SK-N-SH (cell line): Measurements from ENCODE around the gene PHKG2. TPM values are rescaled to one million over a fixed set of nuclear protein-coding genes. Genes with fewer than 3 reads are reported as not detected.
A peak's percentile ranks its signal among the peaks of the same experiment; 100 is the strongest.

ENCODE experiments used
- CTCF ChIA-PET: fragments of 300-600, 350-600 bp; formaldehyde crosslinking; extraction: SDS; loops from one replicate; lab custom pipeline; 2021; lab: Yijun Ruan, JAX
- POLR2A ChIA-PET: fragments of 350-600 bp; sonication (Branson Sonifier 250); formaldehyde crosslinking; extraction: SDS; loops from one replicate; lab custom pipeline; 2020; ENCODE audit warnings: antibody characterized with exemption, inconsistent platforms; lab: Yijun Ruan, JAX
- DNase-seq: peaks from one replicate; pipeline ENCODE4 v3.0.0; 2012
- H2AFZ ChIP-seq: fragments of 200-600 bp; sonication (generic); 2 replicates; pipeline ENCODE4 v1.8.1; 2016; ENCODE audit warnings: antibody characterized with exemption, mild to moderate bottlenecking, low read depth
- H3F3A ChIP-seq: fragments of 200-600 bp; sonication (generic); replicated peaks from 2 replicates; pipeline ENCODE3; 2016; ENCODE audit warnings: antibody characterized with exemption, mild to moderate bottlenecking; ENCODE audit not compliant: insufficient read depth
- H3K27ac ChIP-seq, 2 experiments: fragments of 200-500 bp in 1 of 2; fragments of 200-600 bp in 1 of 2; sonication (Bioruptor generic) in 1 of 2; sonication (generic), shearing (Covaris generic) in 1 of 2; 2 replicates each; pipeline versions ENCODE4 v1.5.1 to v1.6.1; 2014 to 2016; ENCODE audit warnings: low read depth in 2 of 2, inconsistent platforms in 1 of 2, low read length in 1 of 2, mild to moderate bottlenecking in 1 of 2, mixed read lengths in 1 of 2
- H3K27me3 ChIP-seq: fragments of 200-600 bp; sonication (generic), shearing (Covaris generic); 2 replicates; pipeline ENCODE4 v1.6.1; 2016; ENCODE audit warnings: mixed run types; ENCODE audit not compliant: insufficient read depth
- H3K36me3 ChIP-seq, 2 experiments: fragments of 200-500 bp in 1 of 2; fragments of 200-600 bp in 1 of 2; sonication (Bioruptor generic) in 1 of 2; sonication (generic) in 1 of 2; replicated peaks in 1 of 2; 2 replicates each; pipeline versions ENCODE3 to v1.5.1; 2014 to 2016; ENCODE audit warnings: low read length in 1 of 2, mild to moderate bottlenecking in 1 of 2; ENCODE audit not compliant: insufficient read depth in 2 of 2, control insufficient read depth in 1 of 2
- H3K4me1 ChIP-seq, 2 experiments: fragments of 200-500 bp in 1 of 2; fragments of 200-600 bp in 1 of 2; sonication (Bioruptor generic) in 1 of 2; sonication (generic), shearing (Covaris generic) in 1 of 2; 2 replicates each; pipeline versions ENCODE4 v1.5.1 to v1.6.1; 2014 to 2016; ENCODE audit warnings: low read depth in 1 of 2, low read length in 1 of 2, mixed run types in 1 of 2; ENCODE audit not compliant: insufficient read depth in 2 of 2, control insufficient read depth in 1 of 2
- H3K4me2 ChIP-seq: fragments of 200-600 bp; sonication (generic), shearing (Covaris generic); 2 replicates; pipeline ENCODE4 v1.6.1; 2017; ENCODE audit warnings: mixed run types
- H3K4me3 ChIP-seq, 2 experiments: fragments of 200-500 bp in 1 of 2; fragments of 200-600 bp in 1 of 2; sonication (Bioruptor generic) in 1 of 2; sonication (generic), shearing (Covaris generic) in 1 of 2; 2 replicates each; pipeline versions ENCODE4 v1.5.1 to v1.8.1; 2014 to 2016; ENCODE audit warnings: low read depth in 2 of 2, inconsistent platforms in 1 of 2, low read length in 1 of 2, mild to moderate bottlenecking in 1 of 2, mixed read lengths in 1 of 2, moderate library complexity in 1 of 2
- H3K79me2 ChIP-seq: fragments of 200-600 bp; sonication (generic); 2 replicates; pipeline ENCODE4 v1.8.1; 2017; ENCODE audit warnings: mild to moderate bottlenecking; ENCODE audit not compliant: insufficient read depth
- H3K9ac ChIP-seq: fragments of 200-600 bp; sonication (generic); 2 replicates; pipeline ENCODE4 v1.6.1; 2017; ENCODE audit warnings: mixed run types
- H3K9me2 ChIP-seq: fragments of 200-600 bp; sonication (generic); 2 replicates; pipeline ENCODE4 v1.6.1; 2017; ENCODE audit warnings: mixed run types
- H3K9me3 ChIP-seq: fragments of 200-600 bp; sonication (generic); 2 replicates; pipeline ENCODE4 v1.6.1; 2017; ENCODE audit warnings: mixed run types, mild to moderate bottlenecking, moderate library complexity
- H4K20me1 ChIP-seq: fragments of 200-600 bp; sonication (generic); 2 replicates; pipeline ENCODE4 v1.6.1; 2017; ENCODE audit warnings: mild to moderate bottlenecking, mixed run types; ENCODE audit not compliant: insufficient read depth
- CHD2 ChIP-seq: fragments of 150-350 bp; IDR thresholded peaks from 2 replicates; pipeline ENCODE4 v1.6.1; 2018; ENCODE audit warnings: low read length; ENCODE audit not compliant: partially characterized antibody
- ELF1 ChIP-seq: IDR thresholded peaks from 2 replicates; pipeline ENCODE4 v1.4.0; 2012
- EZH2phosphoT487 ChIP-seq: fragments of 200-600 bp; sonication (generic); IDR thresholded peaks from 2 replicates; pipeline ENCODE4 v1.6.1; 2017; ENCODE audit warnings: low read depth, mixed run types, mild to moderate bottlenecking, antibody characterized with exemption, moderate library complexity, borderline replicate concordance
- GABPA ChIP-seq: IDR thresholded peaks from 2 replicates; pipeline ENCODE4 v1.4.0; 2012; ENCODE audit warnings: low read depth, mild to moderate bottlenecking
- IRF3 ChIP-seq: fragments of 150-350 bp; IDR thresholded peaks from 2 replicates; pipeline ENCODE4 v1.6.1; 2016; ENCODE audit warnings: mild to moderate bottlenecking, low read depth, low read length
- MXI1 ChIP-seq: IDR thresholded peaks from 2 replicates; pipeline ENCODE4 v1.6.1; 2012; ENCODE audit warnings: mild to moderate bottlenecking, low read depth, low read length, improper control_type of control experiment
- NFIC ChIP-seq: IDR thresholded peaks from 2 replicates; pipeline ENCODE4 v1.4.0; 2012; ENCODE audit warnings: borderline replicate concordance
- NRF1 ChIP-seq: IDR thresholded peaks from 2 replicates; pipeline ENCODE4 v1.6.1; 2012; ENCODE audit warnings: low read depth, mild to moderate bottlenecking, low read length
- RAD21 ChIP-seq: IDR thresholded peaks from 2 replicates; pipeline ENCODE4 v1.6.1; 2012; ENCODE audit warnings: mild to moderate bottlenecking, low read length
- RCOR1 ChIP-seq: fragments of 150-350 bp; IDR thresholded peaks from 2 replicates; pipeline ENCODE4 v1.6.1; 2017; ENCODE audit warnings: antibody characterized with exemption, low read length
- RFX5 ChIP-seq: IDR thresholded peaks from 2 replicates; pipeline ENCODE4 v1.6.1; 2012; ENCODE audit warnings: mild to moderate bottlenecking, improper control_type of control experiment, low read length
- RXRA ChIP-seq: IDR thresholded peaks from 2 replicates; pipeline ENCODE4 v1.4.0; 2012; ENCODE audit warnings: low read depth, mild to moderate bottlenecking, borderline replicate concordance
- SIN3A ChIP-seq: IDR thresholded peaks from 2 replicates; pipeline ENCODE4 v1.6.1; 2012; ENCODE audit warnings: low read depth, mild to moderate bottlenecking, low read length, moderate library complexity, borderline replicate concordance
- TAF1 ChIP-seq: IDR thresholded peaks from 2 replicates; pipeline ENCODE4 v1.6.1; 2012; ENCODE audit warnings: low read depth, mild to moderate bottlenecking, low read length, moderate library complexity, borderline replicate concordance
- TEAD4 ChIP-seq: IDR thresholded peaks from 2 replicates; pipeline ENCODE4 v1.4.0; 2012; ENCODE audit warnings: mild to moderate bottlenecking, borderline replicate concordance; ENCODE audit not compliant: insufficient read depth
- USF2 ChIP-seq: fragments of 150-350 bp; IDR thresholded peaks from 2 replicates; pipeline ENCODE4 v1.6.1; 2017; ENCODE audit warnings: antibody characterized with exemption, low read length, low read depth, borderline replicate concordance
- WGBS: methylation state at CpG from one replicate; pipeline ENCODE4 v1.1.6; 2017; ENCODE audit warnings: low lambda C conversion rate; 5-methylcytosine and 5-hydroxymethylcytosine counted together
- polyA plus RNA-seq, 3 experiments: library from polyadenylated mRNA; depleted of rRNA; stranded (reverse); fragments of >200 nt; gene quantifications; 2 replicates each; pipeline ENCODE4 v1.2.3, GENCODE V29; 2012
- TF ChIP-seq, protein P1 (sequence below): IDR thresholded peaks from 2 replicates; pipeline ENCODE4 v1.4.0; 2012; ENCODE audit warnings: low read depth, borderline replicate concordance
- TF ChIP-seq, protein P2 (sequence below): IDR thresholded peaks from 2 replicates; pipeline ENCODE4 v1.4.0; 2012; ENCODE audit warnings: low read depth

PHKG2 gene
- polyA plus RNA-seq, 1 of the 3 experiments (the other 2 are of a cell fraction), result 45.8 TPM

DNA sequence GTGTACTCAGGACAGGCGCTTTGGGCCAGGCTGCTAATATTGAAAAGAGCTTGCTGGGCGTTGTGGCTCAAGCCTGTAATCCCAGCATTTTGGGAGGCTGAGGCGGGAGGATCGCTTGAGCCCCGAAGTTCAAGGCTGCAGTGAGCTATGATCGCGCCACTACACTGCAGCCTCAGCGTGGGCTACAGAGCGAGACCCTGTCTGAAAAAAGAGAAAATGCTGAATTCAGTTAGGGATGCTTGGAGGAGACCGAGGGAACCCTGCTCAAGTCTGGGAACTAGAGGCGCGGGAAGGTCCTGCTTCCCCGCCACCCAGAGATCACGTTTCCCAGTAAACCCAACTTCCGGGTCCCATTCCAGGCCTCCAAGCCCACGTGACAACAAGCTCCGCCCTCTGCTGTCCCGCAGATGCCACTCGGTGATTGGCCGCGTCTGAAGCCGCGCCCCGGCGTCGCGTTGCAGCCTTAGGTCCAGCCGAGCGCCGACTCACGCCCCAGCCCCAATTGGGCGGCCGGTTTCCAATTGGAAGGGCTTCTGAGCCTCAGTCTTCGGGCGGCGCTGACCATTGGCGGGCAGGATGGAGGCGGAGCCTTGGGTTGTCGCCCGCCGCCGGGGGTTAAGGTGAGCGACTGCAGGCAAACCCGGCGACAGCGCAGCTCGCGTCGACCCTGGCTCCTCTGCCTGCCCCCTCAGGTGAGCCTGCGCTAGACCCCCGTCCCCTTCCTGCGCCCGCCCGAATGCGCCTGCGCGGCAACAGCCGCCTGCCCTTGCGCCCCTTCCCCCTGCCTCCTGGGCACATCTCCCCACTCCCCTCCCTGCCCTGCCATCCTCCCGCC, at the start of gene PHKG2 (continued):
- TF ChIP-seq IRF3 (0 out of 2 replicates have a peak, but pooled peaks have one; percentile 13), NFIC (no peak; the same call in 1 of the 2 replicates), SIN3A (peak; percentile 93; the same call in 1 of the 2 replicates), RFX5 (peak; percentile 64; the same call in 1 of the 2 replicates), NRF1 (peak; percentile 44), RXRA (no peak), RCOR1 (0 out of 2 replicates have a peak, but pooled peaks have one; percentile 9), EZH2phosphoT487 (no peak), USF2 (peak; percentile 83)
- TF ChIP-seq, protein P1, sequence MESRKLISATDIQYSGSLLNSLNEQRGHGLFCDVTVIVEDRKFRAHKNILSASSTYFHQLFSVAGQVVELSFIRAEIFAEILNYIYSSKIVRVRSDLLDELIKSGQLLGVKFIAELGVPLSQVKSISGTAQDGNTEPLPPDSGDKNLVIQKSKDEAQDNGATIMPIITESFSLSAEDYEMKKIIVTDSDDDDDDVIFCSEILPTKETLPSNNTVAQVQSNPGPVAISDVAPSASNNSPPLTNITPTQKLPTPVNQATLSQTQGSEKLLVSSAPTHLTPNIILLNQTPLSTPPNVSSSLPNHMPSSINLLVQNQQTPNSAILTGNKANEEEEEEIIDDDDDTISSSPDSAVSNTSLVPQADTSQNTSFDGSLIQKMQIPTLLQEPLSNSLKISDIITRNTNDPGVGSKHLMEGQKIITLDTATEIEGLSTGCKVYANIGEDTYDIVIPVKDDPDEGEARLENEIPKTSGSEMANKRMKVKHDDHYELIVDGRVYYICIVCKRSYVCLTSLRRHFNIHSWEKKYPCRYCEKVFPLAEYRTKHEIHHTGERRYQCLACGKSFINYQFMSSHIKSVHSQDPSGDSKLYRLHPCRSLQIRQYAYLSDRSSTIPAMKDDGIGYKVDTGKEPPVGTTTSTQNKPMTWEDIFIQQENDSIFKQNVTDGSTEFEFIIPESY, result no peak

DNA sequence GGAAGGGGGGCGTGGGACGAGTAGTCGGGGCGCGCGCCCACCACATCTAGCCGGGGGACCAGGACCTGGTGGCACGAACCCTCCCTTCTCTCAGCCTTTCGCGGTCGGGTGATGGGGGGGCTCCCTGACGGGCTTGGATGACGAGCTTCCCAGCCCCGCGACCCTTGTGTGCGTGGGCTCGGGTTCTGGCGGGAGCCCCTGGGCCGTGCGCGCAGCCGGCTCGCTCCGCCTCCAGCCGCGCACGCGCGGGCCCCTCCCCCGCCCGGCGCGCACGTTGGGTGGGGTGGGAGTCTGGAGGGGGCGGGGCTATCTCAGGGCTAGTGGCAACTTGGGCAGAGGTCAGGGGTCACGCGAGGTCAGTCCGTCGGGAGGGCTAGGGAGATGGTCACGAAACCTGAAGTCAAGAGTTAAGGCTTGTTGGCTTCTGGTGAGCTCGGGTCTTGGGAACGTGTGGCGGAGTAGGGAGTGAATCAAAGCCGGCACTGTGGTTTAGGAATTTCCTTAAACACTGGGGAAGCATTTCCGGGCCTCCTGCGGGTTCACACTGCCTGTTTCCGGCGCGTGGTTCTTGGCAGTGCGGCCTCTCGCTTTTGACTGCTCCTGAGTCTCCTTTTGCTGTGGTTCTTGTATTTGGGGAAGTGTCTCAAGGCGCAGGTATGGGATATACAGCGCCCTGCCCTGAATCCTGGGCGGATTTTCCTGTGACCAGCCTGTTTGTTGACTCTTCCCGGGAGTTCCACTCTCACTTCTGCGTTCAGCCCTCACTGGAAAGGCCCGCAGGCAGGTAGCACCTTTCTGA, 49.2 kb upstream of the PHKG2 start, which contains the start of gene SRCAP:
TSS of gene SRCAP (plus strand) at position 356 of the 799 bp plus-strand sequence. CDS start 1,654 bp downstream, outside the sequence.
- WGBS, result 1% methylated on average over 25 of the region's 57 CpGs
- H3K9me2 ChIP-seq, result no peaks in the 10 kb centered on the region
- peak within 1 kb of the TSS; percentile 78 for H3K4me3 ChIP-seq
- peak; percentile 97 for DNase-seq
- H4K20me1 ChIP-seq, result peaks cover 12% of the 10 kb centered on the region
- peak within 1 kb of the TSS; percentile 84; the same call in 1 of the 2 replicates for H2AFZ ChIP-seq
- POLR2A ChIA-PET, result interaction anchor here (0.6 to 1.1 kb wide), 3 partner anchors 9 to 49 kb away, joined by 3 read pairs; partner anchors contain the start of gene PHKG2
- peak; percentile 66; the same call in 1 of the 2 replicates for TF ChIP-seq SIN3A
- TF ChIP-seq NFIC, result no peak
- TF ChIP-seq RXRA, result peak; percentile 27; the same call in 1 of the 2 replicates
- peak; percentile 78 for TF ChIP-seq NRF1
- no peak for TF ChIP-seq RAD21
- TF ChIP-seq ELF1, result peak; percentile 79
- no peak for TF ChIP-seq TEAD4
- peak; percentile 87 for TF ChIP-seq GABPA
- TF ChIP-seq TAF1, result 0 out of 2 replicates have a peak, but pooled peaks have one; percentile 33
- TF ChIP-seq, protein P2, sequence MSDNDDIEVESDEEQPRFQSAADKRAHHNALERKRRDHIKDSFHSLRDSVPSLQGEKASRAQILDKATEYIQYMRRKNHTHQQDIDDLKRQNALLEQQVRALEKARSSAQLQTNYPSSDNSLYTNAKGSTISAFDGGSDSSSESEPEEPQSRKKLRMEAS, result peak; percentile 73
- peak; percentile 88 for TF ChIP-seq MXI1
- TF ChIP-seq CHD2, result peak; percentile 50
- H3F3A ChIP-seq, result no peaks in the 10 kb centered on the region
- H3K27ac ChIP-seq, result peak within 1 kb of the TSS; percentile 99 to 100
- CTCF ChIA-PET, result interaction anchor here (0.8 to 1.3 kb wide), 2 partner anchors 40 to 197 kb away, joined by 3 to 4 read pairs; partner anchors contain the start of gene FBRS
- H3K9me3 ChIP-seq, result no peaks in the 10 kb centered on the region
- peaks cover 12 to 13% of the 10 kb centered on the region in 2 experiments for H3K4me1 ChIP-seq
- peaks cover 19 to 36% of the 10 kb centered on the region in 2 experiments for H3K36me3 ChIP-seq
- no peaks in the 10 kb centered on the region for H3K27me3 ChIP-seq
- H3K79me2 ChIP-seq, result peaks cover 49% of the 10 kb centered on the region
- peak within 1 kb of the TSS; percentile 100 for H3K9ac ChIP-seq
- H3K4me2 ChIP-seq, result peak within 1 kb of the TSS; percentile 75
